ENCODE results near the gene MTPN.

DNA sequence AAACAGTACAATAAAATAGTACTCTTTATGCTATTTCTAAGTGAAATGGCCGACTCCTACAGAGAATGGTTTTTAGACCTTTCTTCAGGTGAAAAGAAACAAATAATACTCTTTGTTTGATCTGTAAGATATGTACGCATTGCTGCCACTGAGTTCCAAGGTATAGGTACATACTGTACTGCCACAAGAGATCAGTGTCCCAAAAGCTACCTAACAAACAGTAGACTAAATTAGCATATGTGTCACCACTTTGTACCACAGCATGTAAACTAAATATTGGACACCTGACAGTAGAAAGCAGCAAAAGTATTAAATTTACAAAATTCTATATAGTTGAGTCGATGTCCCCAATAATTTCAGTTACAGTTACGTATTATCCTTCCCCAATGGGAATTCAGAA, 14.4 kb downstream of the MTPN start:
- TF ChIP-seq, protein P1, sequence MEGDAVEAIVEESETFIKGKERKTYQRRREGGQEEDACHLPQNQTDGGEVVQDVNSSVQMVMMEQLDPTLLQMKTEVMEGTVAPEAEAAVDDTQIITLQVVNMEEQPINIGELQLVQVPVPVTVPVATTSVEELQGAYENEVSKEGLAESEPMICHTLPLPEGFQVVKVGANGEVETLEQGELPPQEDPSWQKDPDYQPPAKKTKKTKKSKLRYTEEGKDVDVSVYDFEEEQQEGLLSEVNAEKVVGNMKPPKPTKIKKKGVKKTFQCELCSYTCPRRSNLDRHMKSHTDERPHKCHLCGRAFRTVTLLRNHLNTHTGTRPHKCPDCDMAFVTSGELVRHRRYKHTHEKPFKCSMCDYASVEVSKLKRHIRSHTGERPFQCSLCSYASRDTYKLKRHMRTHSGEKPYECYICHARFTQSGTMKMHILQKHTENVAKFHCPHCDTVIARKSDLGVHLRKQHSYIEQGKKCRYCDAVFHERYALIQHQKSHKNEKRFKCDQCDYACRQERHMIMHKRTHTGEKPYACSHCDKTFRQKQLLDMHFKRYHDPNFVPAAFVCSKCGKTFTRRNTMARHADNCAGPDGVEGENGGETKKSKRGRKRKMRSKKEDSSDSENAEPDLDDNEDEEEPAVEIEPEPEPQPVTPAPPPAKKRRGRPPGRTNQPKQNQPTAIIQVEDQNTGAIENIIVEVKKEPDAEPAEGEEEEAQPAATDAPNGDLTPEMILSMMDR (IDR thresholded peaks at IDR 0.05), result no peak
- TF ChIP-seq POLR2A (IDR thresholded peaks at IDR 0.05), result no peak

Measured in ovary (tissue), 3 donors.